ENCODE results near the gene TENM4.

Gene TENM4

GRCh38 chr11:78711735-78712134 lies 729.1 kb downstream of the TENM4 start:
- DNase-seq, result no peak

- DNase-seq, result no peak
These were observed 730.4 kb downstream of the TENM4 start for GRCh38 chr11:78710417-78710816.

- no peak for DNase-seq
These were observed 732.4 kb downstream of the TENM4 start for GRCh38 chr11:78708388-78708787.

GRCh38 chr11:78706551-78706950 lies 734.3 kb downstream of the TENM4 start:
- DNase-seq, result no peak

GRCh38 chr11:78704811-78705210 lies 736.0 kb downstream of the TENM4 start:
- no peak for DNase-seq

- no peak for DNase-seq
These were observed 741.2 kb downstream of the TENM4 start for GRCh38 chr11:78699609-78700135.

- DNase-seq, result no peak
These were observed 742.2 kb downstream of the TENM4 start for GRCh38 chr11:78698612-78699011.

GRCh38 chr11:78696177-78696576 lies 744.7 kb downstream of the TENM4 start:
- no peak for DNase-seq

- DNase-seq, result no peak
These were observed 746.7 kb downstream of the TENM4 start for GRCh38 chr11:78694152-78694551.

- DNase-seq, result no peak
These were observed 749.6 kb downstream of the TENM4 start for GRCh38 chr11:78691215-78691614.

GRCh38 chr11:78690352-78690987 lies 750.4 kb downstream of the TENM4 start:
- DNase-seq, result no peak

- DNase-seq, result no peak
These were observed 751.2 kb downstream of the TENM4 start for GRCh38 chr11:78689585-78690153.

GRCh38 chr11:78689101-78689500 lies 751.7 kb downstream of the TENM4 start:
- DNase-seq, result no peak

GRCh38 chr11:78688460-78688859 lies 752.4 kb downstream of the TENM4 start:
- no peak for DNase-seq

GRCh38 chr11:78685156-78685555 lies 755.7 kb downstream of the TENM4 start:
- DNase-seq, result no peak

- no peak for DNase-seq
These were observed 756.5 kb downstream of the TENM4 start for GRCh38 chr11:78684377-78684776.

GRCh38 chr11:78683774-78684173 lies 757.1 kb downstream of the TENM4 start:
- no peak for DNase-seq

- DNase-seq, result no peak
These were observed 764.7 kb downstream of the TENM4 start for GRCh38 chr11:78676026-78676557.

GRCh38 chr11:78672850-78673620 lies 767.8 kb downstream of the TENM4 start:
- no peak for DNase-seq

- DNase-seq, result no peak
These were observed 771.6 kb downstream of the TENM4 start for GRCh38 chr11:78669249-78669648.

- DNase-seq, result no peak
These were observed 773.4 kb downstream of the TENM4 start for GRCh38 chr11:78667461-78667860.

GRCh38 chr11:78666675-78667160 lies 774.1 kb downstream of the TENM4 start:
- no peak for DNase-seq

- no peak for DNase-seq
These were observed 776.2 kb downstream of the TENM4 start for GRCh38 chr11:78664636-78665035.

GRCh38 chr11:78662811-78663210 lies 778.0 kb downstream of the TENM4 start:
- no peak for DNase-seq
